ENCODE results near the gene FUZ. TPM values are rescaled to one million over a fixed set of nuclear protein-coding genes. Genes with fewer than 3 reads are reported as not detected.
"Not testable (repeated sequence)": the region's sequence is repeated elsewhere in the genome, so short reads cannot be mapped to it uniquely, and the experiment has no call there.

Gene FUZ
- total RNA-seq, 1 donor from 2014 or later: 13.2 TPM

- Histone ChIP-seq H3K4me3 (ENCODE audit: low read depth, low read length) (no peak overlapping the region), H3K27me3 (ENCODE audit: control insufficient read depth, insufficient read depth, low read length) (no peaks in the 10 kb centered on the region), H3K36me3 (ENCODE audit: control insufficient read depth, insufficient read depth, low read length) (peaks cover 1% of the 10 kb centered on the region)
- DNase-seq (ENCODE audit: low read depth): no peak
- no peak for TF ChIP-seq CTCF (IDR thresholded peaks at IDR 0.05; ENCODE audit: insufficient read depth, low read length, poor library complexity, severe bottlenecking)
Observed at GRCh38 chr19:49829721-49830120, 16.6 kb upstream of the FUZ start.

DNA sequence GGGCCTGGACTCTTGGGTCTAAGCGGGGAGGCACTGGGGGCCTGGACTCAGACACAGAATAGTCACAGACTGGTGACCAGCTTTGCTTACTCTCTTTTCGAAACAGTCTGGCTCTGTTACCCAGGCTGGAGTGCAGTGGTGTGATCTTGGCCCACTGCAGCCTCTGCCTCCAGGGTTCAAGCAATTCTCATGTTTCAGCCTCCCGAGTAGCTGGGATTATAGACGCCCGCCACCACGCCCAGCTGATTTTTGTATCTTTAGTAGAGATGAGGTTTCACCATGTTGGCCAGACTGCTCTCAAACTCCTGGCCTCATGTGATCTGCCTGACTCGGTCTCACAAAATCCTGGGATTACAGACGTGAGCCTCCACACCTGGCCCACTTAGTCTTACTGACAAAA, 16.1 kb upstream of the FUZ start:
- TF ChIP-seq CTCF (IDR thresholded peaks at IDR 0.05; ENCODE audit: insufficient read depth, low read length, poor library complexity, severe bottlenecking): no peak
- Histone ChIP-seq H3K36me3 (ENCODE audit: control insufficient read depth, insufficient read depth, low read length) (no peaks in the 10 kb centered on the region), H3K27me3 (ENCODE audit: control insufficient read depth, insufficient read depth, low read length) (no peaks in the 10 kb centered on the region), H3K4me3 (ENCODE audit: low read depth, low read length) (no peak overlapping the region)
- no peak for DNase-seq (ENCODE audit: low read depth)

- TF ChIP-seq CTCF (IDR thresholded peaks at IDR 0.05; ENCODE audit: insufficient read depth, low read length, poor library complexity, severe bottlenecking): no peak
- H3K36me3 ChIP-seq (ENCODE audit: control insufficient read depth, insufficient read depth, low read length): no peaks in the 10 kb centered on the region
Observed at GRCh38 chr19:49827034-49827433, 13.9 kb upstream of the FUZ start.

DNA sequence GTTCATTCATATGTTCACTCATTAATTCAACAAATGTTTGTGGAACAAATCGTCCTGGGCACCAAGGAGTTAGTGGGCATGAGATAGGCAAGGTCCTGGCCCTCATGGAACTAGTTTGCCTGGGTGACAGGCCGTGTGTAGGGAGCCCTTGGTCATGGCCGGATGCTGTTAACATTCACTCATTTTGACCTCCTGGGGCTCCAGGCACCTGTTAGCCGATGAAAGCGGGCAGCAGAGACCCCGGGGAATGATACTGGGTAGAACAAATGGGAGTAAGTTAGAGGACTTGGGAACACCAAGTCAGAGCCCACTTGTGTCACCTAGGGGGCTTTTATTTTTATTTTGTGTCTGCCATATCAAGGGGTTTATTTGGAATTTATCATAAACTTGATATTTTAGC, 11.6 kb upstream of the FUZ start:
- H3K27me3 ChIP-seq (ENCODE audit: control insufficient read depth, insufficient read depth, low read length): no peaks in the 10 kb centered on the region
- H3K4me3 ChIP-seq (ENCODE audit: low read depth, low read length): no peak overlapping the region
- H3K36me3 ChIP-seq (ENCODE audit: control insufficient read depth, insufficient read depth, low read length): no peaks in the 10 kb centered on the region
- DNase-seq (ENCODE audit: low read depth): no peak
- no peak for TF ChIP-seq CTCF (IDR thresholded peaks at IDR 0.05; ENCODE audit: insufficient read depth, low read length, poor library complexity, severe bottlenecking)

More at GRCh38 chr19:49827034-49827433, 13.9 kb upstream of the FUZ start:
- no peaks in the 10 kb centered on the region for H3K27me3 ChIP-seq (ENCODE audit: control insufficient read depth, insufficient read depth, low read length)
- no peak overlapping the region for H3K4me3 ChIP-seq (ENCODE audit: low read depth, low read length)
- no peak for DNase-seq (ENCODE audit: low read depth)

- H3K4me3 ChIP-seq (ENCODE audit: low read depth, low read length): no peak overlapping the region
- DNase-seq (ENCODE audit: low read depth): no peak
- TF ChIP-seq CTCF (IDR thresholded peaks at IDR 0.05; ENCODE audit: insufficient read depth, low read length, poor library complexity, severe bottlenecking): no peak
- H3K36me3 ChIP-seq (ENCODE audit: control insufficient read depth, insufficient read depth, low read length): no peaks in the 10 kb centered on the region
- H3K27me3 ChIP-seq (ENCODE audit: control insufficient read depth, insufficient read depth, low read length): no peaks in the 10 kb centered on the region
Observed at GRCh38 chr19:49823472-49823871, 10.4 kb upstream of the FUZ start.

DNA sequence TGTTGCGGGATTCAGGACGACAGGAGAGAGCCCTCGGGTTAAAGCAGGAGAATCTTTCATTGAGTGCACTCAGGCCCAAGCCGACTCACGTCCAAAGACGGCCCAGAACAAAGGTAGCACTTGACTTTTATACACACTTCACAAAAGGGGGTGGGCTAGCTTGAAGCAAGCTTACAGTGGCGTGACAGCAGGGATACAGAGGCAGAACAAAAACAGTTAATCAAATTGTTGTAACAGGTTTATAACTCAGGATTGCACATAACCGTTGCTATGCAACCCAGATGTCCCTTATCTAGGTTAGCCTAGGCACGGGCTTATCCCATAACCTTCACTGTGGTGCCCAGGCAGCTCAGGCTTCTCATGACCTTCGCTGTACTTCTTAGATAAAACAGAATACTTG, 7.0 kb upstream of the FUZ start:
- DNase-seq (ENCODE audit: low read depth): no peak
- Histone ChIP-seq H3K4me3 (ENCODE audit: low read depth, low read length) (no peak overlapping the region), H3K36me3 (ENCODE audit: control insufficient read depth, insufficient read depth, low read length) (no peaks in the 10 kb centered on the region), H3K27me3 (ENCODE audit: control insufficient read depth, insufficient read depth, low read length) (no peaks in the 10 kb centered on the region)
- no peak for TF ChIP-seq CTCF (IDR thresholded peaks at IDR 0.05; ENCODE audit: insufficient read depth, low read length, poor library complexity, severe bottlenecking)

GRCh38 chr19:49819452-49820115, 6.5 kb upstream of the FUZ start:
- DNase-seq (ENCODE audit: low read depth); H3K27me3 ChIP-seq (ENCODE audit: control insufficient read depth, insufficient read depth, low read length); H3K36me3 ChIP-seq (ENCODE audit: control insufficient read depth, insufficient read depth, low read length): not testable (repeated sequence)
- peak overlapping the region; percentile 100 for H3K4me3 ChIP-seq (ENCODE audit: low read depth, low read length)
